ENCODE results near the gene EPS8L1.

DNA sequence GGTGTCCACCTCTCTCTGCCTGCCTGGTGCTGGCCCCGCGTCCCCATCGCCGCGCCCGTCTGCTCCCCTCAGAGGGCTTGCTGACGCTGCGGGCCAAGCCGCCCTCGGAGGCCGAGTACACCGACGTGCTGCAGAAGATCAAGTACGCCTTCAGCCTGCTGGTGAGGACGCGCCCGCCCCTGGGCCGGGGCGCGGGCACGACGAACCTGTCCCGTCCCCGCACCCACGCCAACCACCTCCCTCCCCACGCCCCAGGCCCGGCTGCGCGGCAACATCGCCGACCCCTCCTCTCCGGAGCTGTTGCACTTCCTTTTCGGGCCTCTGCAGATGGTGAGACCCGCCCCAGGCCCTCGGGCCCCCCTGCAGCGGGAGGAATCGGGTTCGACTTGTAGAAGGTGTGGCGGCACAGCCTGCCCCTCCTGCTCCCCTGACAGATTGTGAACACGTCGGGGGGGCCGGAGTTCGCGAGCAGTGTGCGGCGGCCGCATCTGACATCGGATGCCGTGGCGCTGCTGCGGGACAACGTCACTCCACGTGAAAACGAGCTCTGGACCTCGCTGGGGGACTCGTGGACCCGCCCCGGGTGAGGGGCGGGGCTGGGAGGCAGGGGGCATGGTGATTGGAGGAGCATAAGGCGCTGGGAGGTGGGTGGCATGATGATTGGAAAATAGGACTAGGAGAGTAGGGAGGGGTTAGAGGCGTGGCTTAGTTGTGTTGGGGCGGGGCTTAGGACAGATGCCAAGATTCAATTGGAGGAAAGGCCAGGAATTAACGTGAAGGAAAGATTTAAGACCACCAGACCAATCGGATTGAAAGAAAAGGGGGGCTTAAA lies 6.6 kb downstream of the EPS8L1 start:
- TF ChIP-seq POLR2A (IDR thresholded peaks at IDR 0.05) (no peak), CTCF (IDR thresholded peaks at IDR 0.05 in 8 of 11, conservative IDR thresholded peaks at IDR 0.05 in 3 of 11) (no peak)

Measured in spleen (tissue), 7 donors.